CD4-positive, alpha-beta T cell treated with Interleukin-6 at 100 ng/mL for 8 hours (primary cell): ENCODE measurements around the gene NOTUM.
A peak's percentile ranks its signal among the peaks of the same experiment; 100 is the strongest.
"Not testable (repeated sequence)": the region's sequence is repeated elsewhere in the genome, so short reads cannot be mapped to it uniquely, and the experiment has no call there.

Source experiments
- DNase-seq: peaks from one replicate; pipeline ENCODE4 v3.0.0-alpha.2; 2020; ENCODE audit warnings: mixed read lengths, low spot score

NOTUM gene

GRCh38 chr17:81923302-81924260, 37.4 kb downstream of the NOTUM start:
- DNase-seq = no peak

GRCh38 chr17:81922566-81923301, 38.3 kb downstream of the NOTUM start:
- DNase-seq = no peak

DNA sequence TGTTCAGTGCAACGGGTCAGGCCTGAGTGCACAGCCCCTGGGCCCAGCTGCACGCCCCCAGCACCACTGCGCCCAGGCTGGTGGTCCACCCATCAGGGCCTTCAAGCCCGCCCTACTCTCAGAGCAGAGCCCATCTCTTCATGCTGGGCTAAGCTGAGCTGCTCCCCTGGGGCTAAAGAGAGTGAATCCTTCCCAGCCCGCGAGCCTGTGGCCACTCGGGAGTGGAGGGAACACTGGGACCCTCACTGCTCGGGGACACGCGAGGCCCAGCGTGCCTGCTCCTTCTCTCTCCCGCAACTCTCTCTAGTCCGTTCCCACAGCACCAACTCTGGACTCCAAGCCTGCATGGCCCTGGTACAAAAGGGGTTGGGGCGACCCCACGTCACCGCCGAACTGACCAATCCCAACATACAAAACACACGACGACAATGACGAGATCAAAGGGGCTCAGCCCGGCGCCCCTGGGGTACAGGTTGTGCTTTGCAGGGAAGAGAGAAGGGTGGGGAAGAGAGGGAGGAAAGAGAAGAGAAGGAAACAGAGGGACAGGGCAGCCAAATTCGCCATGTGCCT, 38.9 kb downstream of the NOTUM start:
- no peak for DNase-seq

GRCh38 chr17:81921537-81921862, 39.5 kb downstream of the NOTUM start:
- no peak for DNase-seq

- no peak for DNase-seq
Measured at GRCh38 chr17:81920612-81921536, 40.1 kb downstream of the NOTUM start.

GRCh38 chr17:81918832-81919545, 42.0 kb downstream of the NOTUM start:
- DNase-seq = no peak

DNA sequence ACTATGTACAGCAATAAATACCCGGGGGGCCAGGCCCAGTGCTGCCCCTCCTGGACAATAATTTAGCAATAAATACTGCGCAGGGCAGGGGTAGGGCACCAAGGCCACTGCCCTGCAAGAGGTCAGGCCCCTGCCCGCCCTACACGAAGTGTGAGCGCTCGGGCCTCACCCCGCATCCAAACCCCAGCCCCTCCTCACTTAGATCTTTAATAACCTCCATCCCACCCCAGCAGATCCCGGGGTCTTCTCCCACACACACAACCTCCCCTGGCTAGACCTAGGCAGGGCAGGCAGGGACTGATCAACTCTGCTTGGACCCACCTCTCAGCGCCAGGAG, 42.7 kb downstream of the NOTUM start:
- DNase-seq = not testable (repeated sequence)

GRCh38 chr17:81917565-81918332, 43.2 kb downstream of the NOTUM start, which contains the start of gene SIRT7:
SIRT7 (minus strand) TSS chr17:81918176; CDS start chr17:81918131, 45 bp downstream.
- DNase-seq = peak; percentile 92

DNA sequence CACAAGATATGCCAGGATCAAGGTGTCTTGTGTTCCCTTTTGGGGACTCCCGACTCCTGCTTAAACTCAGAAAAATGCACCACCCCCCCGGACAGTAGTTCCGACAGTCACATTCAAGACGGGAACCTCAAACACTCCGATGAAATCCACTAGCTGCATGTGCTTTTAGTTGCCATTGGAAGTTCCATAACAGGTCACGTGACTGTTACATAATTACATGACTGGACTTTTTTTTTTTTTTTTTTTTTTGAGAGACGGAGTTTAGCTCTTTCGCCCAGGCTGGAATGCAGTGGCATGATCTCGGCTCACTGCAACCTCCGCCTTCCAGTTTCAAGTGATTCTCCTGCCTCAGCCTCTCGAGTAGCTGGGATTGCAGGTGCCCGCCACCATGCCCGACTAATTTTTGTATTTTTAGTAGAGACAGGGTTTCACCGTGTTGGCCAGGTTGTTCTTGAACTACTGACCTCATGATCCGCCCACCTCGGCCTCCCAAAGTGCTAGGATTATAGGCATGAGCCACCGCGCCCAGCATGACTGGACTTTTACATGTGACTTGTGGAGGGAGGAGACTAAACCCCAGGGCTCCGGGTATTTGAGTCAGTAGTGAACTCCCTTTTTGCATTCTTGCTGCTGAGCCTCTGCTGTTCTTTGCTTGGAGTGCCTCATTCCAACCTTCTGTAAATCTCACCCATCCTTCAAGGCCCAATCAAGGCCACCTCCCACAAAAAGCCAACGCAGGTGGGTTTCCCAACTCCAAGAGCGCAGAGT, 44.6 kb downstream of the NOTUM start:
- DNase-seq = no peak

- no peak for DNase-seq
Measured at GRCh38 chr17:81915331-81915730, 45.7 kb downstream of the NOTUM start.

DNA sequence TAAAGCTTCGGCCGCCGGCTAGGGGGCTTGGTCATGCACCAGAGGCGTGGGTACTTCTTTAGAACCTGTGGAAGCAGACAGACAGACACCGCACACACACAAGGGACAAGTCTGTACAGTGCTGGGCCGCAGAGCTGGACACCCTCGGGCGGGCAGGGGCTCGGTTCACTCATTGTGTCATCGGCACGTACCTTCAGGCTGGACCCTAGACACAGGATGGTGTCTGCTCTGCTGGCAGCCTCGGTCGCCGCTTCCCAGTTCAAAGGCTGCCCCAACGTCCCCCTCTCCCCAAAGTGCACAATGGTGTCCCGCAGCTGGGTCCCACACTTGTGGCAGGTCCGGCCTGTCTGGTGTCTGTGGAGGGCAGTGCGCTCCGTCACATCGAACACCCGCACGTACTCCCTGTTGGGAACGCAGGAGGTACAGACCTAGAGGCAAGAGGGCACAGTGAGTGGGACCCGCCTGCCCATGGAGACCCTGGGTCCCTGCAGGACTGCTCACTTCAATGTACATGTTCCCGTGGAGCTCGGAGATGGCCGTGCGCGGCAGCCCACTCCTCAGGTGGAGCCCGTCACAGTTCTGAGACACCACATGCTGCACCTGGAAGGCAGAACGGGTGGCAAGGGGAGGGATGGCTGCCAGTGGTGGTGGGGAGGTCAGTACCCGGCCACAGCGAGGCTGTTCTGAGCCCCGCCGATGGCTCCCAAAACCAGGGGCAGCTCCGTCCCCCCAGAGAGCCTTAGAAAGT, 46.7 kb downstream of the NOTUM start:
- DNase-seq = no peak

- DNase-seq = no peak
Measured at GRCh38 chr17:81913394-81914102, 47.4 kb downstream of the NOTUM start.

- DNase-seq = no peak
Measured at GRCh38 chr17:81912441-81913309, 48.3 kb downstream of the NOTUM start.

- DNase-seq = no peak
Measured at GRCh38 chr17:81911969-81912368, 49.0 kb downstream of the NOTUM start.

- DNase-seq = peak; percentile 95
Measured at GRCh38 chr17:81911277-81911961, 49.6 kb downstream of the NOTUM start, which contains the start of gene PCYT2. PCYT2 (minus strand) TSS chr17:81911399; CDS start chr17:81911355, 44 bp downstream.

GRCh38 chr17:81910840-81911276, 50.1 kb downstream of the NOTUM start:
- DNase-seq = no peak
